ENCODE measurements around the gene TSFM. TPM values are rescaled to one million over a fixed set of nuclear protein-coding genes. Genes with fewer than 3 reads are reported as not detected.

TSFM gene
- total and polyA plus RNA-seq, 2 donors (not counting 1 experiment from before 2014, with no cell fraction given), result 15.5 to 16.8 TPM

GRCh38 chr12:57803319-57803893 is 20.8 kb downstream of the TSFM start:
- Histone ChIP-seq H4K20me1 (ENCODE audit: control insufficient read depth, extremely low read depth, insufficient read depth, low read length) (no peaks in the 10 kb centered on the region), H3K27me3 (ENCODE audit: control insufficient read depth, insufficient read depth, low read length) (no peaks in the 10 kb centered on the region), H3K27ac (ENCODE audit: insufficient read depth, low read length) (no peak overlapping the region), H3K36me3 (ENCODE audit: control insufficient read depth, insufficient read depth, low read length) (peaks cover 12% of the 10 kb centered on the region), H3K9me3 (ENCODE audit: control insufficient read depth, insufficient read depth, low read depth, low read length) (no peaks in the 10 kb centered on the region), H3K4me2 (ENCODE audit: extremely low read depth, insufficient read depth, low read length) (no peak overlapping the region), H3K79me2 (ENCODE audit: control insufficient read depth, insufficient read depth, low read length) (no peaks in the 10 kb centered on the region), H2AFZ (ENCODE audit: low read length) (no peak overlapping the region), H3K4me1 (ENCODE audit: control insufficient read depth, extremely low read depth, insufficient read depth, low read length) (no peaks in the 10 kb centered on the region), H3K9ac (ENCODE audit: insufficient read depth, low read length) (no peak overlapping the region), H3K4me3 (replicated peaks in 1 of 4; ENCODE audit: control extremely low read depth in 1 of 4, insufficient read depth in 1 of 4, low read depth in 3 of 4, low read length in 4 of 4) (no peak overlapping the region)
- TF ChIP-seq EZH2 (IDR thresholded peaks at IDR 0.05; ENCODE audit: low read length, missing control alignments) (no peak), CTCF (conservative IDR thresholded peaks at IDR 0.05 in 1 of 2, IDR thresholded peaks at IDR 0.05 in 1 of 2; ENCODE audit: low read depth in 1 of 2, low read length in 2 of 2) (peak; percentile 81 to 85)
- DNase-seq (ENCODE audit: low read depth in 2 of 2), result peak; percentile 37 to 58

GRCh38 chr12:57806677-57807076 is 24.1 kb downstream of the TSFM start:
- Histone ChIP-seq H3K9me3 (ENCODE audit: control insufficient read depth, insufficient read depth, low read depth, low read length) (no peaks in the 10 kb centered on the region), H3K4me2 (ENCODE audit: extremely low read depth, insufficient read depth, low read length) (no peak overlapping the region), H3K4me3 (replicated peaks in 1 of 4; ENCODE audit: control extremely low read depth in 1 of 4, insufficient read depth in 1 of 4, low read depth in 3 of 4, low read length in 4 of 4) (no peak overlapping the region), H3K9ac (ENCODE audit: insufficient read depth, low read length) (no peak overlapping the region), H4K20me1 (ENCODE audit: control insufficient read depth, extremely low read depth, insufficient read depth, low read length) (no peaks in the 10 kb centered on the region), H3K27me3 (ENCODE audit: control insufficient read depth, insufficient read depth, low read length) (no peaks in the 10 kb centered on the region), H3K36me3 (ENCODE audit: control insufficient read depth, insufficient read depth, low read length) (peaks cover 13% of the 10 kb centered on the region), H3K79me2 (ENCODE audit: control insufficient read depth, insufficient read depth, low read length) (no peaks in the 10 kb centered on the region), H2AFZ (ENCODE audit: low read length) (no peak overlapping the region), H3K4me1 (ENCODE audit: control insufficient read depth, extremely low read depth, insufficient read depth, low read length) (no peaks in the 10 kb centered on the region), H3K27ac (ENCODE audit: insufficient read depth, low read length) (no peak overlapping the region)
- no peak for DNase-seq (ENCODE audit: low read depth in 2 of 2)
- TF ChIP-seq EZH2 (IDR thresholded peaks at IDR 0.05; ENCODE audit: low read length, missing control alignments) (no peak), CTCF (conservative IDR thresholded peaks at IDR 0.05 in 1 of 2, IDR thresholded peaks at IDR 0.05 in 1 of 2; ENCODE audit: low read depth in 1 of 2, low read length in 2 of 2) (no peak)

GRCh38 chr12:57807285-57807684 is 24.7 kb downstream of the TSFM start:
- H4K20me1 ChIP-seq (ENCODE audit: control insufficient read depth, extremely low read depth, insufficient read depth, low read length), result no peaks in the 10 kb centered on the region
- no peak overlapping the region for H2AFZ ChIP-seq (ENCODE audit: low read length)
- DNase-seq (ENCODE audit: low read depth in 2 of 2), result no peak
- no peak overlapping the region for H3K9ac ChIP-seq (ENCODE audit: insufficient read depth, low read length)
- H3K9me3 ChIP-seq (ENCODE audit: control insufficient read depth, insufficient read depth, low read depth, low read length), result no peaks in the 10 kb centered on the region
- TF ChIP-seq CTCF (conservative IDR thresholded peaks at IDR 0.05 in 1 of 2, IDR thresholded peaks at IDR 0.05 in 1 of 2; ENCODE audit: low read depth in 1 of 2, low read length in 2 of 2) (no peak), EZH2 (IDR thresholded peaks at IDR 0.05; ENCODE audit: low read length, missing control alignments) (no peak)
- no peaks in the 10 kb centered on the region for H3K4me1 ChIP-seq (ENCODE audit: control insufficient read depth, extremely low read depth, insufficient read depth, low read length)
- no peak overlapping the region for H3K27ac ChIP-seq (ENCODE audit: insufficient read depth, low read length)
- no peaks in the 10 kb centered on the region for H3K27me3 ChIP-seq (ENCODE audit: control insufficient read depth, insufficient read depth, low read length)
- H3K4me2 ChIP-seq (ENCODE audit: extremely low read depth, insufficient read depth, low read length), result no peak overlapping the region
- H3K4me3 ChIP-seq (replicated peaks in 1 of 4; ENCODE audit: control extremely low read depth in 1 of 4, insufficient read depth in 1 of 4, low read depth in 3 of 4, low read length in 4 of 4), result no peak overlapping the region
- H3K36me3 ChIP-seq (ENCODE audit: control insufficient read depth, insufficient read depth, low read length), result peaks cover 13% of the 10 kb centered on the region
- no peaks in the 10 kb centered on the region for H3K79me2 ChIP-seq (ENCODE audit: control insufficient read depth, insufficient read depth, low read length)

Measured in fibroblast of lung (primary cell).